ENCODE data around the gene CYP4F22. TPM values are rescaled to one million over a fixed set of nuclear protein-coding genes. Genes with fewer than 3 reads are reported as not detected.

Gene CYP4F22
- total and polyA plus RNA-seq, 2 donors from 2014 or later: 0.09 TPM; not detected in 1

- Histone ChIP-seq H3K27ac (ENCODE audit: low read depth in 2 of 2, low read length in 2 of 2) (no peak overlapping the region), H3K9me3 (ENCODE audit: control insufficient read depth in 2 of 3, insufficient read depth in 1 of 3, low read length in 3 of 3) (peaks cover 0 to 17% (median 2%) of the 10 kb centered on the region in 3 donors), H3K36me3 (ENCODE audit: control insufficient read depth in 2 of 3, insufficient read depth in 3 of 3, low read length in 3 of 3) (no peaks in the 10 kb centered on the region), H3K27me3 (ENCODE audit: control insufficient read depth, insufficient read depth, low read length) (no peaks in the 10 kb centered on the region), H3K4me3 (ENCODE audit: low read length in 3 of 3) (no peak overlapping the region), H3K4me1 (ENCODE audit: control insufficient read depth in 2 of 3, insufficient read depth in 2 of 3, low read depth in 1 of 3, low read length in 3 of 3) (no peaks in the 10 kb centered on the region), H3K9ac (ENCODE audit: low read length in 3 of 3) (no peak overlapping the region)
- no peak for FAIRE-seq
- intact Hi-C loops (cut with DNase I): no loop called here
- DNase-seq: no peak
- no peak for TF ChIP-seq CTCF (IDR thresholded peaks at IDR 0.05; ENCODE audit: borderline replicate concordance, extremely low read depth, insufficient read depth)
Measured at GRCh38 chr19:15538774-15539173, 30.4 kb downstream of the CYP4F22 start.

GRCh38 chr19:15539638-15540037, 31.3 kb downstream of the CYP4F22 start:
- Histone ChIP-seq H3K9me3 (ENCODE audit: control insufficient read depth in 2 of 3, insufficient read depth in 1 of 3, low read length in 3 of 3) (peaks cover 0 to 17% (median 2%) of the 10 kb centered on the region in 3 donors), H3K36me3 (ENCODE audit: control insufficient read depth in 2 of 3, insufficient read depth in 3 of 3, low read length in 3 of 3) (no peaks in the 10 kb centered on the region), H3K9ac (ENCODE audit: low read length in 3 of 3) (no peak overlapping the region), H3K4me1 (ENCODE audit: control insufficient read depth in 2 of 3, insufficient read depth in 2 of 3, low read depth in 1 of 3, low read length in 3 of 3) (no peaks in the 10 kb centered on the region), H3K27me3 (ENCODE audit: control insufficient read depth, insufficient read depth, low read length) (no peaks in the 10 kb centered on the region), H3K4me3 (ENCODE audit: low read length in 3 of 3) (no peak overlapping the region), H3K27ac (ENCODE audit: low read depth in 2 of 2, low read length in 2 of 2) (no peak overlapping the region)
- intact Hi-C loops (cut with DNase I): no loop called here
- TF ChIP-seq CTCF (IDR thresholded peaks at IDR 0.05; ENCODE audit: borderline replicate concordance, extremely low read depth, insufficient read depth): no peak
- FAIRE-seq: no peak
- no peak for DNase-seq

- H3K9ac ChIP-seq (ENCODE audit: low read length in 3 of 3): no peak overlapping the region
- FAIRE-seq (no peak), DNase-seq (no peak)
- no peaks in the 10 kb centered on the region for H3K36me3 ChIP-seq (ENCODE audit: control insufficient read depth in 2 of 3, insufficient read depth in 3 of 3, low read length in 3 of 3)
- no peak overlapping the region for H3K4me3 ChIP-seq (ENCODE audit: low read length in 3 of 3)
- H3K9me3 ChIP-seq (ENCODE audit: control insufficient read depth in 2 of 3, insufficient read depth in 1 of 3, low read length in 3 of 3): peaks cover 0 to 17% (median 2%) of the 10 kb centered on the region in 3 donors
- no peaks in the 10 kb centered on the region for H3K4me1 ChIP-seq (ENCODE audit: control insufficient read depth in 2 of 3, insufficient read depth in 2 of 3, low read depth in 1 of 3, low read length in 3 of 3)
- no peak overlapping the region for H3K27ac ChIP-seq (ENCODE audit: low read depth in 2 of 2, low read length in 2 of 2)
- intact Hi-C loops (cut with DNase I): no loop called here
- H3K27me3 ChIP-seq (ENCODE audit: control insufficient read depth, insufficient read depth, low read length): no peaks in the 10 kb centered on the region
- TF ChIP-seq CTCF (IDR thresholded peaks at IDR 0.05; ENCODE audit: borderline replicate concordance, extremely low read depth, insufficient read depth): no peak
Measured at GRCh38 chr19:15540435-15540834, 32.1 kb downstream of the CYP4F22 start.

- Histone ChIP-seq H3K27ac (ENCODE audit: low read depth in 2 of 2, low read length in 2 of 2) (no peak overlapping the region), H3K9ac (ENCODE audit: low read length in 3 of 3) (no peak overlapping the region), H3K36me3 (ENCODE audit: control insufficient read depth in 2 of 3, insufficient read depth in 3 of 3, low read length in 3 of 3) (no peaks in the 10 kb centered on the region), H3K27me3 (ENCODE audit: control insufficient read depth, insufficient read depth, low read length) (no peaks in the 10 kb centered on the region), H3K4me3 (ENCODE audit: low read length in 3 of 3) (no peak overlapping the region), H3K9me3 (ENCODE audit: control insufficient read depth in 2 of 3, insufficient read depth in 1 of 3, low read length in 3 of 3) (peaks cover 0 to 5% (median under 1%) of the 10 kb centered on the region in 3 donors), H3K4me1 (ENCODE audit: control insufficient read depth in 2 of 3, insufficient read depth in 2 of 3, low read depth in 1 of 3, low read length in 3 of 3) (no peaks in the 10 kb centered on the region)
- intact Hi-C loops (cut with DNase I): no loop called here
- FAIRE-seq: no peak
- no peak for DNase-seq
- TF ChIP-seq CTCF (IDR thresholded peaks at IDR 0.05; ENCODE audit: borderline replicate concordance, extremely low read depth, insufficient read depth): no peak
Measured at GRCh38 chr19:15544283-15544682, 36.0 kb downstream of the CYP4F22 start.
